H1 (cell line): ENCODE results near the gene EPHA6. TPM values are rescaled to one million over a fixed set of nuclear protein-coding genes. Genes with fewer than 3 reads are reported as not detected.

Experiments
- SRF ChIP-seq: IDR thresholded peaks from 2 replicates; pipeline ENCODE4 v1.6.1; 2011; ENCODE audit warnings: mild to moderate bottlenecking, low read depth, low read length, moderate library complexity
- TEAD4 ChIP-seq: IDR thresholded peaks from 2 replicates; pipeline ENCODE4 v1.6.1; 2012; ENCODE audit warnings: low read depth, low read length, inconsistent platforms, mixed read lengths
- polyA plus RNA-seq, 7 experiments: library from polyadenylated mRNA; depleted of rRNA in 3 of 7; stranded (reverse) in 5 of 7; unstranded in 2 of 7; fragments of >200 nt in 5 of 7; fragments of 200-250 nt in 2 of 7; gene quantifications; 1 replicate in 5 of 7; 2 replicates in 1 of 7; 4 replicates in 1 of 7; pipeline versions ENCODE4 v1.2.1 to v1.2.3, GENCODE V29; 2011 to 2013; ENCODE audit warnings: missing spikeins in 2 of 7, mixed read lengths in 2 of 7
- total RNA-seq: library from RNA; stranded (reverse); fragmentation: NEBNext Ultra II Directional; extraction: Animal tissue kit (Norgen Biotek cat#: 25700); gene quantifications from 2 replicates; pipeline ENCODE4 v1.2.1, GENCODE V29; 2021
- TF ChIP-seq, protein P1 (sequence below): fragments of 300-600 bp; sonication (generic); IDR thresholded peaks from 2 replicates; pipeline ENCODE4 v1.7.1; 2012; ENCODE audit warnings: low read length, moderate library complexity, mild to moderate bottlenecking, inconsistent platforms; ENCODE audit not compliant: insufficient replicate concordance
- TF ChIP-seq, protein P2 (sequence below): IDR thresholded peaks from 2 replicates; pipeline ENCODE4 v1.6.1; 2011; ENCODE audit warnings: low read length, improper control_type of control experiment
- TF ChIP-seq, protein P3 (sequence below): IDR thresholded peaks from 2 replicates; pipeline ENCODE4 v1.6.1; 2012; ENCODE audit warnings: low read length, inconsistent platforms

The EPHA6 gene
- total and polyA plus RNA-seq, 2 of the 8 experiments (the other 6 are each of a cell fraction or from before 2014, with no cell fraction given): 0.83 to 3.2 TPM

DNA sequence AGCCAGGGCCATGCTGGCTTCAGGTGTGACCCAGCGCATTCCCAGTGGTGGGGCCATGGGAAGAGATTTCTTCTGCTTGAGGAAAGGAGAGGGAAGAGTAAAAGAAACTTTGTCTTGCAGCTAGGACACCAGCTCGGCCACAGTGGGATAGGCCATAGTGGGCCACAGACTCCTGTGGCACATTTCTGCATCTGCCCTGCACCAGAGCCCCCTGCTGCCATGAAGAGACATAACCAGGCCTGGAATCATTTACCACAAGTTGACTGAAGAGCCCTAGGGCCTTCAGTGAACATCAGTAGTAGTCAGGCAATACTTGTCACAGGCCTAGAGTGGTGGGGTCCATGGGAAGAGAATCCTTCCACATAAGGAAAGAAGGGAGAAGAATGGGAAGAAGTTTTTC, 538.8 kb downstream of the EPHA6 start (continued):
- TF ChIP-seq, protein P1, sequence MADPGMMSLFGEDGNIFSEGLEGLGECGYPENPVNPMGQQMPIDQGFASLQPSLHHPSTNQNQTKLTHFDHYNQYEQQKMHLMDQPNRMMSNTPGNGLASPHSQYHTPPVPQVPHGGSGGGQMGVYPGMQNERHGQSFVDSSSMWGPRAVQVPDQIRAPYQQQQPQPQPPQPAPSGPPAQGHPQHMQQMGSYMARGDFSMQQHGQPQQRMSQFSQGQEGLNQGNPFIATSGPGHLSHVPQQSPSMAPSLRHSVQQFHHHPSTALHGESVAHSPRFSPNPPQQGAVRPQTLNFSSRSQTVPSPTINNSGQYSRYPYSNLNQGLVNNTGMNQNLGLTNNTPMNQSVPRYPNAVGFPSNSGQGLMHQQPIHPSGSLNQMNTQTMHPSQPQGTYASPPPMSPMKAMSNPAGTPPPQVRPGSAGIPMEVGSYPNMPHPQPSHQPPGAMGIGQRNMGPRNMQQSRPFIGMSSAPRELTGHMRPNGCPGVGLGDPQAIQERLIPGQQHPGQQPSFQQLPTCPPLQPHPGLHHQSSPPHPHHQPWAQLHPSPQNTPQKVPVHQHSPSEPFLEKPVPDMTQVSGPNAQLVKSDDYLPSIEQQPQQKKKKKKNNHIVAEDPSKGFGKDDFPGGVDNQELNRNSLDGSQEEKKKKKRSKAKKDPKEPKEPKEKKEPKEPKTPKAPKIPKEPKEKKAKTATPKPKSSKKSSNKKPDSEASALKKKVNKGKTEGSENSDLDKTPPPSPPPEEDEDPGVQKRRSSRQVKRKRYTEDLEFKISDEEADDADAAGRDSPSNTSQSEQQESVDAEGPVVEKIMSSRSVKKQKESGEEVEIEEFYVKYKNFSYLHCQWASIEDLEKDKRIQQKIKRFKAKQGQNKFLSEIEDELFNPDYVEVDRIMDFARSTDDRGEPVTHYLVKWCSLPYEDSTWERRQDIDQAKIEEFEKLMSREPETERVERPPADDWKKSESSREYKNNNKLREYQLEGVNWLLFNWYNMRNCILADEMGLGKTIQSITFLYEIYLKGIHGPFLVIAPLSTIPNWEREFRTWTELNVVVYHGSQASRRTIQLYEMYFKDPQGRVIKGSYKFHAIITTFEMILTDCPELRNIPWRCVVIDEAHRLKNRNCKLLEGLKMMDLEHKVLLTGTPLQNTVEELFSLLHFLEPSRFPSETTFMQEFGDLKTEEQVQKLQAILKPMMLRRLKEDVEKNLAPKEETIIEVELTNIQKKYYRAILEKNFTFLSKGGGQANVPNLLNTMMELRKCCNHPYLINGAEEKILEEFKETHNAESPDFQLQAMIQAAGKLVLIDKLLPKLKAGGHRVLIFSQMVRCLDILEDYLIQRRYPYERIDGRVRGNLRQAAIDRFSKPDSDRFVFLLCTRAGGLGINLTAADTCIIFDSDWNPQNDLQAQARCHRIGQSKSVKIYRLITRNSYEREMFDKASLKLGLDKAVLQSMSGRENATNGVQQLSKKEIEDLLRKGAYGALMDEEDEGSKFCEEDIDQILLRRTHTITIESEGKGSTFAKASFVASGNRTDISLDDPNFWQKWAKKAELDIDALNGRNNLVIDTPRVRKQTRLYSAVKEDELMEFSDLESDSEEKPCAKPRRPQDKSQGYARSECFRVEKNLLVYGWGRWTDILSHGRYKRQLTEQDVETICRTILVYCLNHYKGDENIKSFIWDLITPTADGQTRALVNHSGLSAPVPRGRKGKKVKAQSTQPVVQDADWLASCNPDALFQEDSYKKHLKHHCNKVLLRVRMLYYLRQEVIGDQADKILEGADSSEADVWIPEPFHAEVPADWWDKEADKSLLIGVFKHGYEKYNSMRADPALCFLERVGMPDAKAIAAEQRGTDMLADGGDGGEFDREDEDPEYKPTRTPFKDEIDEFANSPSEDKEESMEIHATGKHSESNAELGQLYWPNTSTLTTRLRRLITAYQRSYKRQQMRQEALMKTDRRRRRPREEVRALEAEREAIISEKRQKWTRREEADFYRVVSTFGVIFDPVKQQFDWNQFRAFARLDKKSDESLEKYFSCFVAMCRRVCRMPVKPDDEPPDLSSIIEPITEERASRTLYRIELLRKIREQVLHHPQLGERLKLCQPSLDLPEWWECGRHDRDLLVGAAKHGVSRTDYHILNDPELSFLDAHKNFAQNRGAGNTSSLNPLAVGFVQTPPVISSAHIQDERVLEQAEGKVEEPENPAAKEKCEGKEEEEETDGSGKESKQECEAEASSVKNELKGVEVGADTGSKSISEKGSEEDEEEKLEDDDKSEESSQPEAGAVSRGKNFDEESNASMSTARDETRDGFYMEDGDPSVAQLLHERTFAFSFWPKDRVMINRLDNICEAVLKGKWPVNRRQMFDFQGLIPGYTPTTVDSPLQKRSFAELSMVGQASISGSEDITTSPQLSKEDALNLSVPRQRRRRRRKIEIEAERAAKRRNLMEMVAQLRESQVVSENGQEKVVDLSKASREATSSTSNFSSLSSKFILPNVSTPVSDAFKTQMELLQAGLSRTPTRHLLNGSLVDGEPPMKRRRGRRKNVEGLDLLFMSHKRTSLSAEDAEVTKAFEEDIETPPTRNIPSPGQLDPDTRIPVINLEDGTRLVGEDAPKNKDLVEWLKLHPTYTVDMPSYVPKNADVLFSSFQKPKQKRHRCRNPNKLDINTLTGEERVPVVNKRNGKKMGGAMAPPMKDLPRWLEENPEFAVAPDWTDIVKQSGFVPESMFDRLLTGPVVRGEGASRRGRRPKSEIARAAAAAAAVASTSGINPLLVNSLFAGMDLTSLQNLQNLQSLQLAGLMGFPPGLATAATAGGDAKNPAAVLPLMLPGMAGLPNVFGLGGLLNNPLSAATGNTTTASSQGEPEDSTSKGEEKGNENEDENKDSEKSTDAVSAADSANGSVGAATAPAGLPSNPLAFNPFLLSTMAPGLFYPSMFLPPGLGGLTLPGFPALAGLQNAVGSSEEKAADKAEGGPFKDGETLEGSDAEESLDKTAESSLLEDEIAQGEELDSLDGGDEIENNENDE: no peak
- TF ChIP-seq, protein P2, sequence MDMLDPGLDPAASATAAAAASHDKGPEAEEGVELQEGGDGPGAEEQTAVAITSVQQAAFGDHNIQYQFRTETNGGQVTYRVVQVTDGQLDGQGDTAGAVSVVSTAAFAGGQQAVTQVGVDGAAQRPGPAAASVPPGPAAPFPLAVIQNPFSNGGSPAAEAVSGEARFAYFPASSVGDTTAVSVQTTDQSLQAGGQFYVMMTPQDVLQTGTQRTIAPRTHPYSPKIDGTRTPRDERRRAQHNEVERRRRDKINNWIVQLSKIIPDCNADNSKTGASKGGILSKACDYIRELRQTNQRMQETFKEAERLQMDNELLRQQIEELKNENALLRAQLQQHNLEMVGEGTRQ: no peak
- TF ChIP-seq SRF (no peak), TEAD4 (no peak)
- TF ChIP-seq, protein P3, sequence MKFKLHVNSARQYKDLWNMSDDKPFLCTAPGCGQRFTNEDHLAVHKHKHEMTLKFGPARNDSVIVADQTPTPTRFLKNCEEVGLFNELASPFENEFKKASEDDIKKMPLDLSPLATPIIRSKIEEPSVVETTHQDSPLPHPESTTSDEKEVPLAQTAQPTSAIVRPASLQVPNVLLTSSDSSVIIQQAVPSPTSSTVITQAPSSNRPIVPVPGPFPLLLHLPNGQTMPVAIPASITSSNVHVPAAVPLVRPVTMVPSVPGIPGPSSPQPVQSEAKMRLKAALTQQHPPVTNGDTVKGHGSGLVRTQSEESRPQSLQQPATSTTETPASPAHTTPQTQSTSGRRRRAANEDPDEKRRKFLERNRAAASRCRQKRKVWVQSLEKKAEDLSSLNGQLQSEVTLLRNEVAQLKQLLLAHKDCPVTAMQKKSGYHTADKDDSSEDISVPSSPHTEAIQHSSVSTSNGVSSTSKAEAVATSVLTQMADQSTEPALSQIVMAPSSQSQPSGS: no peak
